HepG2 (cell line): ENCODE results near the gene RELL1. TPM values are rescaled to one million over a fixed set of nuclear protein-coding genes. Genes with fewer than 3 reads are reported as not detected.

Experiments
- CREM ChIP-seq, 2 experiments: sonication (generic) in 1 of 2; formaldehyde crosslinking in 1 of 2; IDR thresholded peaks; 2 replicates each; pipeline versions ENCODE4 v1.4.0 to v1.6.1; 2016 to 2020; ENCODE audit warnings: antibody characterized with exemption in 1 of 2, mild to moderate bottlenecking in 1 of 2, missing genetic modification reagents in 1 of 2
- JUN ChIP-seq: sonication (generic); formaldehyde crosslinking; IDR thresholded peaks from 2 replicates; pipeline ENCODE4 v1.4.0; 2020; ENCODE audit warnings: mild to moderate bottlenecking, missing genetic modification reagents
- MBD4 ChIP-seq: IDR thresholded peaks from 2 replicates; pipeline ENCODE4 v1.6.1; 2012; ENCODE audit warnings: low read length, inconsistent platforms, borderline replicate concordance
- MEIS1 ChIP-seq: sonication (generic); formaldehyde crosslinking; IDR thresholded peaks from 2 replicates; pipeline ENCODE4 v1.9.0; 2021; ENCODE audit warnings: mild to moderate bottlenecking, missing genetic modification reagents, moderate library complexity, borderline replicate concordance
- MNT ChIP-seq: fragments of 450-650 bp; IDR thresholded peaks from 2 replicates; pipeline ENCODE4 v1.6.1; 2016
- NFKB2 ChIP-seq: sonication (generic); formaldehyde crosslinking; IDR thresholded peaks from 2 replicates; pipeline ENCODE4 v1.4.0; 2020; ENCODE audit warnings: missing genetic modification reagents, borderline replicate concordance
- PPARG ChIP-seq: conservative IDR thresholded peaks from 2 replicates; pipeline ENCODE4 v1.6.1; 2016; ENCODE audit warnings: missing biosample characterization, missing genetic modification reagents
- RCOR2 ChIP-seq: IDR thresholded peaks from 2 replicates; pipeline ENCODE4 v1.6.1; 2016; ENCODE audit warnings: missing biosample characterization, missing genetic modification reagents
- SMARCE1 ChIP-seq: fragments of 450-650 bp; IDR thresholded peaks from 2 replicates; pipeline ENCODE4 v1.6.1; 2017; ENCODE audit warnings: borderline replicate concordance
- ZNF121 ChIP-seq: sonication (generic); formaldehyde crosslinking; IDR thresholded peaks from 2 replicates; pipeline ENCODE4 v1.5.0; 2020; ENCODE audit warnings: mild to moderate bottlenecking, missing genetic modification reagents
- ZNF383 ChIP-seq: sonication (generic); formaldehyde crosslinking; IDR thresholded peaks from 2 replicates; pipeline ENCODE4 v1.4.0; 2020; ENCODE audit warnings: missing genetic modification reagents, mild to moderate bottlenecking, borderline replicate concordance
- ZNF569 ChIP-seq: sonication (generic); formaldehyde crosslinking; IDR thresholded peaks from 2 replicates; pipeline ENCODE4 v1.5.0; 2020; ENCODE audit warnings: mild to moderate bottlenecking, missing genetic modification reagents, moderate library complexity, borderline replicate concordance
- ZNF629 ChIP-seq: sonication (generic); formaldehyde crosslinking; conservative IDR thresholded peaks from 2 replicates; pipeline ENCODE4 v1.5.0; 2020; ENCODE audit warnings: missing genetic modification reagents
- ZNF639 ChIP-seq: conservative IDR thresholded peaks from 2 replicates; pipeline ENCODE4 v1.6.1; 2018; ENCODE audit warnings: missing genetic modification reagents
- polyA plus RNA-seq, 8 experiments: library from polyadenylated mRNA; depleted of rRNA in 3 of 8; stranded (reverse) in 7 of 8; unstranded in 1 of 8; fragments of >200 nt; fragmentation: Illumina TruSeq in 4 of 8; extraction: Trizol in 4 of 8; gene quantifications; 2 replicates each; pipeline versions ENCODE4 v1.2.1 to v1.2.3, GENCODE V29; 2011 to 2016; ENCODE audit warnings: low read depth in 4 of 8, missing spikeins in 1 of 8, mixed read lengths in 1 of 8; ENCODE audit not compliant: insufficient read depth in 1 of 8
- total RNA-seq, 5 experiments: library from RNA; depleted of rRNA; stranded (reverse); fragments of >200 nt; fragmentation: Illumina TruSeq; extraction: Trizol; gene quantifications; 2 replicates each; pipeline ENCODE4 v1.2.3, GENCODE V29; 2016; ENCODE audit warnings: low read depth in 1 of 5
- TF ChIP-seq, protein P1 (sequence below): IDR thresholded peaks from 2 replicates; pipeline ENCODE4 v1.6.1; 2018; ENCODE audit warnings: missing genetic modification reagents, mild to moderate bottlenecking, missing compliant biosample characterization
- TF ChIP-seq, protein P2 (sequence below): sonication (generic); formaldehyde crosslinking; conservative IDR thresholded peaks from 2 replicates; pipeline ENCODE4 v1.4.0; 2020; ENCODE audit warnings: mild to moderate bottlenecking, missing genetic modification reagents, moderate library complexity
- TF ChIP-seq, protein P3 (sequence below): IDR thresholded peaks from 2 replicates; pipeline ENCODE4 v1.4.0; 2020; ENCODE audit warnings: mild to moderate bottlenecking, missing genetic modification reagents

Gene RELL1
- total and polyA plus RNA-seq, 2 of the 13 experiments (the other 11 are each of a cell fraction or from before 2014, with no cell fraction given): 8.4 to 58.4 TPM

DNA sequence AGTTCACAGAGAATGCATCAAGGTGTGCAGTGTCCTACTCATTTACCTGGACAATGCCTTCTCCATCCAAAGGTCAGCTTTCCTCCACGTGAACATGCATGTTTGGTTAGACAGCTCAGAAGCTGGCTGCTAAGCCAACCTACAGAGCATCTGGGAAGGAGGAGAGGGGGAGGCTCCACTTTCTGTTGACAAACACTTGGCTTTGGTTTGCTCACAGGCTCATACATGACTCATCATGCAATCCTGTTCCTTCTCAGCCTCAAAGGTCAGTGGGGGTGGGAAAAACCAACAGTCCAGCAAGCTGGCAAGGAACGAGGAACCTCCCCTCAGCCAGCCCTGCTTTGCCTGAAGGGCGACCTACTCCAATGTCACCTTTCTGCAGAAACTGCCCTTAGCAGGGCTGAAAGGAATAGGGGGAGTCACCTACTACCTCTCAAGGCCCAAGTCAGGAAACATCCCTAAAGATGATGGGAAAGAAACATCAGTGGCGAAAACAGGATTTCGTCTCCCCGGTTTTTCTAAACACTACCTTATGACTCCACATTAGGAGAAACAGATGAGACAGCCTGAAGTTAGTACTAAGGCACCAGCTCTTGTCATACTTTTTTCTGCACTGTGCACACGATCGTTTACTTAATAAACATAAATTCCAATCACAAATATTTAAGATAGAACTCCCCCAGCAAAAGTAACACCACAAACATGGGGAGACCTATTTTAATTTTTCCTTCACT lies 37.9 kb downstream of the RELL1 start (continued):
- no peak for TF ChIP-seq ZNF629
- peak; percentile 91 for TF ChIP-seq RCOR2
- no peak for TF ChIP-seq SMARCE1
- TF ChIP-seq, protein P1, sequence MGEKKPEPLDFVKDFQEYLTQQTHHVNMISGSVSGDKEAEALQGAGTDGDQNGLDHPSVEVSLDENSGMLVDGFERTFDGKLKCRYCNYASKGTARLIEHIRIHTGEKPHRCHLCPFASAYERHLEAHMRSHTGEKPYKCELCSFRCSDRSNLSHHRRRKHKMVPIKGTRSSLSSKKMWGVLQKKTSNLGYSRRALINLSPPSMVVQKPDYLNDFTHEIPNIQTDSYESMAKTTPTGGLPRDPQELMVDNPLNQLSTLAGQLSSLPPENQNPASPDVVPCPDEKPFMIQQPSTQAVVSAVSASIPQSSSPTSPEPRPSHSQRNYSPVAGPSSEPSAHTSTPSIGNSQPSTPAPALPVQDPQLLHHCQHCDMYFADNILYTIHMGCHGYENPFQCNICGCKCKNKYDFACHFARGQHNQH (CRISPR knock-in tag): peak; percentile 79
- TF ChIP-seq MNT: no peak
- TF ChIP-seq ZNF383 (CRISPR knock-in tag): no peak
- TF ChIP-seq, protein P2, sequence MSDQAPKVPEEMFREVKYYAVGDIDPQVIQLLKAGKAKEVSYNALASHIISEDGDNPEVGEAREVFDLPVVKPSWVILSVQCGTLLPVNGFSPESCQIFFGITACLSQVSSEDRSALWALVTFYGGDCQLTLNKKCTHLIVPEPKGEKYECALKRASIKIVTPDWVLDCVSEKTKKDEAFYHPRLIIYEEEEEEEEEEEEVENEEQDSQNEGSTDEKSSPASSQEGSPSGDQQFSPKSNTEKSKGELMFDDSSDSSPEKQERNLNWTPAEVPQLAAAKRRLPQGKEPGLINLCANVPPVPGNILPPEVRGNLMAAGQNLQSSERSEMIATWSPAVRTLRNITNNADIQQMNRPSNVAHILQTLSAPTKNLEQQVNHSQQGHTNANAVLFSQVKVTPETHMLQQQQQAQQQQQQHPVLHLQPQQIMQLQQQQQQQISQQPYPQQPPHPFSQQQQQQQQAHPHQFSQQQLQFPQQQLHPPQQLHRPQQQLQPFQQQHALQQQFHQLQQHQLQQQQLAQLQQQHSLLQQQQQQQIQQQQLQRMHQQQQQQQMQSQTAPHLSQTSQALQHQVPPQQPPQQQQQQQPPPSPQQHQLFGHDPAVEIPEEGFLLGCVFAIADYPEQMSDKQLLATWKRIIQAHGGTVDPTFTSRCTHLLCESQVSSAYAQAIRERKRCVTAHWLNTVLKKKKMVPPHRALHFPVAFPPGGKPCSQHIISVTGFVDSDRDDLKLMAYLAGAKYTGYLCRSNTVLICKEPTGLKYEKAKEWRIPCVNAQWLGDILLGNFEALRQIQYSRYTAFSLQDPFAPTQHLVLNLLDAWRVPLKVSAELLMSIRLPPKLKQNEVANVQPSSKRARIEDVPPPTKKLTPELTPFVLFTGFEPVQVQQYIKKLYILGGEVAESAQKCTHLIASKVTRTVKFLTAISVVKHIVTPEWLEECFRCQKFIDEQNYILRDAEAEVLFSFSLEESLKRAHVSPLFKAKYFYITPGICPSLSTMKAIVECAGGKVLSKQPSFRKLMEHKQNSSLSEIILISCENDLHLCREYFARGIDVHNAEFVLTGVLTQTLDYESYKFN (CRISPR knock-in tag): peak; percentile 92
- peak; percentile 62; the same call in 1 of the 2 replicates for TF ChIP-seq MEIS1
- TF ChIP-seq JUN (CRISPR knock-in tag): peak; percentile 95
- no peak for TF ChIP-seq ZNF639 (CRISPR knock-in tag)
- no peak for TF ChIP-seq ZNF569 (CRISPR knock-in tag)
- TF ChIP-seq MBD4: no peak; the same call in 1 of the 2 replicates
- TF ChIP-seq, protein P3, sequence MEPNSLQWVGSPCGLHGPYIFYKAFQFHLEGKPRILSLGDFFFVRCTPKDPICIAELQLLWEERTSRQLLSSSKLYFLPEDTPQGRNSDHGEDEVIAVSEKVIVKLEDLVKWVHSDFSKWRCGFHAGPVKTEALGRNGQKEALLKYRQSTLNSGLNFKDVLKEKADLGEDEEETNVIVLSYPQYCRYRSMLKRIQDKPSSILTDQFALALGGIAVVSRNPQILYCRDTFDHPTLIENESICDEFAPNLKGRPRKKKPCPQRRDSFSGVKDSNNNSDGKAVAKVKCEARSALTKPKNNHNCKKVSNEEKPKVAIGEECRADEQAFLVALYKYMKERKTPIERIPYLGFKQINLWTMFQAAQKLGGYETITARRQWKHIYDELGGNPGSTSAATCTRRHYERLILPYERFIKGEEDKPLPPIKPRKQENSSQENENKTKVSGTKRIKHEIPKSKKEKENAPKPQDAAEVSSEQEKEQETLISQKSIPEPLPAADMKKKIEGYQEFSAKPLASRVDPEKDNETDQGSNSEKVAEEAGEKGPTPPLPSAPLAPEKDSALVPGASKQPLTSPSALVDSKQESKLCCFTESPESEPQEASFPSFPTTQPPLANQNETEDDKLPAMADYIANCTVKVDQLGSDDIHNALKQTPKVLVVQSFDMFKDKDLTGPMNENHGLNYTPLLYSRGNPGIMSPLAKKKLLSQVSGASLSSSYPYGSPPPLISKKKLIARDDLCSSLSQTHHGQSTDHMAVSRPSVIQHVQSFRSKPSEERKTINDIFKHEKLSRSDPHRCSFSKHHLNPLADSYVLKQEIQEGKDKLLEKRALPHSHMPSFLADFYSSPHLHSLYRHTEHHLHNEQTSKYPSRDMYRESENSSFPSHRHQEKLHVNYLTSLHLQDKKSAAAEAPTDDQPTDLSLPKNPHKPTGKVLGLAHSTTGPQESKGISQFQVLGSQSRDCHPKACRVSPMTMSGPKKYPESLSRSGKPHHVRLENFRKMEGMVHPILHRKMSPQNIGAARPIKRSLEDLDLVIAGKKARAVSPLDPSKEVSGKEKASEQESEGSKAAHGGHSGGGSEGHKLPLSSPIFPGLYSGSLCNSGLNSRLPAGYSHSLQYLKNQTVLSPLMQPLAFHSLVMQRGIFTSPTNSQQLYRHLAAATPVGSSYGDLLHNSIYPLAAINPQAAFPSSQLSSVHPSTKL (CRISPR knock-in tag): peak; percentile 98
- TF ChIP-seq ZNF121: no peak
- TF ChIP-seq CREM (IDR thresholded peaks at IDR 0.05): peak; percentile 71; the same call in 1 of the 2 replicates
- no peak for TF ChIP-seq CREM (CRISPR knock-in tag; IDR thresholded peaks at IDR 0.05)
- no peak for TF ChIP-seq NFKB2 (CRISPR knock-in tag)
- TF ChIP-seq PPARG (CRISPR knock-in tag): peak; percentile 74
